ENCODE data around the gene CHAF1A. TPM values are rescaled to one million over a fixed set of nuclear protein-coding genes. Genes with fewer than 3 reads are reported as not detected.

CHAF1A gene
- total and polyA plus RNA-seq, 2 of the 4 experiments (the other 2 are of a cell fraction), result 12.4 to 22.9 TPM

- peaks cover 7 to 51% of the 10 kb centered on the region in 2 experiments for H3K79me1 ChIP-seq (ENCODE audit: low read depth in 1 of 2, low read length in 2 of 2)
- H3K4me3 ChIP-seq (ENCODE audit: insufficient read depth, low read depth, low read length), result no peak overlapping the region
- no peak for TF ChIP-seq RAD21 (IDR thresholded peaks at IDR 0.05; ENCODE audit: low read length)
- TF ChIP-seq FOS (IDR thresholded peaks at IDR 0.05; ENCODE audit: low read depth, low read length), result no peak
- TF ChIP-seq CHD1 (IDR thresholded peaks at IDR 0.05; ENCODE audit: low read depth, low read length), result no peak
- TF ChIP-seq RCOR1 (IDR thresholded peaks at IDR 0.05; ENCODE audit: insufficient replicate concordance, low read length), result no peak
- TF ChIP-seq RFX5 (IDR thresholded peaks at IDR 0.05; ENCODE audit: low read depth, low read length), result no peak
- TF ChIP-seq SMC3 (IDR thresholded peaks at IDR 0.05; ENCODE audit: low read depth, low read length), result no peak
- no peak for TF ChIP-seq NFE2L2 (IDR thresholded peaks at IDR 0.05; ENCODE audit: low read depth, low read length)
- no peak for TF ChIP-seq USF2 (IDR thresholded peaks at IDR 0.05; ENCODE audit: low read depth, low read length)
- no peak for TF ChIP-seq BHLHE40 (IDR thresholded peaks at IDR 0.05; ENCODE audit: low read depth, low read length)
- TF ChIP-seq MXI1 (IDR thresholded peaks at IDR 0.05; ENCODE audit: borderline replicate concordance, low read depth, low read length), result no peak
- TF ChIP-seq CTCF (conservative IDR thresholded peaks at IDR 0.05; ENCODE audit: low read depth, low read length), result no peak
- no peak for TF ChIP-seq ELK1 (IDR thresholded peaks at IDR 0.05; ENCODE audit: borderline replicate concordance, low read depth, low read length)
- TF ChIP-seq MAFK (IDR thresholded peaks at IDR 0.05; ENCODE audit: low read depth, low read length), result no peak
- TF ChIP-seq MAZ (IDR thresholded peaks at IDR 0.05; ENCODE audit: borderline replicate concordance, low read depth, low read length), result no peak
- no peak for TF ChIP-seq POLR2A (IDR thresholded peaks at IDR 0.05; ENCODE audit: low read depth, low read length)
- no peak overlapping the region for H3K27ac ChIP-seq (ENCODE audit: insufficient read depth, low read length)
- no peaks in the 10 kb centered on the region for H3K9me3 ChIP-seq (ENCODE audit: control insufficient read depth, insufficient read depth, low read length)
- H3K18ac ChIP-seq (ENCODE audit: low read depth, low read length), result no peak overlapping the region
- H4K20me1 ChIP-seq (ENCODE audit: insufficient read depth, low read length), result peaks cover 18% of the 10 kb centered on the region
- dilution Hi-C loops (cut with HindIII; ENCODE audit: low sequenced_read_pairs, unreplicated experiment), result no loop called here
- peaks cover 6% of the 10 kb centered on the region; the same call in 1 of the 2 replicates for H3K9me1 ChIP-seq (ENCODE audit: insufficient read depth, low read length)
- no peak overlapping the region for H4K5ac ChIP-seq (ENCODE audit: low read depth, low read length)
- H3K27me3 ChIP-seq (ENCODE audit: control insufficient read depth, insufficient read depth, low read length), result no peaks in the 10 kb centered on the region
- no peak overlapping the region for H2AFZ ChIP-seq (replicated peaks; ENCODE audit: low read length, poor library complexity)
- no peak overlapping the region for H3K4ac ChIP-seq (ENCODE audit: low read depth, low read length)
- CTCF ChIA-PET, result no interaction called here
- no peak overlapping the region for H3K56ac ChIP-seq (ENCODE audit: extremely low read depth, insufficient read depth, low read length)
- H2BK5ac ChIP-seq (ENCODE audit: low read depth, low read length, poor library complexity, severe bottlenecking), result no peak overlapping the region
- H3K4me2 ChIP-seq (ENCODE audit: low read depth, low read length), result no peak overlapping the region
- in situ Hi-C loops (cut with MboI; ENCODE audit: low sequenced_read_pairs), result no loop called here
- POLR2A ChIA-PET (ENCODE audit: unreplicated experiment), result no interaction called here
- intact Hi-C loops (cut with micrococcal nuclease), result no loop called here
- H4K91ac ChIP-seq (ENCODE audit: insufficient read depth, low read depth, low read length), result no peak overlapping the region
- H3K9ac ChIP-seq (ENCODE audit: low read depth, low read length), result no peak overlapping the region
- no peak overlapping the region for H3K14ac ChIP-seq (replicated peaks; ENCODE audit: low read depth, low read length)
- no peak overlapping the region for H2BK20ac ChIP-seq (ENCODE audit: low read depth, low read length)
- no peak overlapping the region for H2AK5ac ChIP-seq (ENCODE audit: low read depth, low read length)
- ATAC-seq (ENCODE audit: low read depth) (no peak), DNase-seq (no peak)
- WGBS, 2 experiments (ENCODE audit: extremely low coverage in 2 of 2, insufficient read length in 1 of 2), result 100% methylated on average over 7 of the region's 9 CpGs; no CpG with 5 or more reads in 1 of the 2 experiments
- no peak overlapping the region for H2BK120ac ChIP-seq (ENCODE audit: low read depth, low read length)
- peaks cover 1% of the 10 kb centered on the region for H3K4me1 ChIP-seq (ENCODE audit: control insufficient read depth, insufficient read depth, low read length)
- H2BK15ac ChIP-seq (ENCODE audit: low read depth, low read length), result no peak overlapping the region
- BruUV-seq (replicated peaks), result no TSS peak
- no peak overlapping the region for H2AK9ac ChIP-seq (replicated peaks; ENCODE audit: low read depth, low read length, poor library complexity)
- H3K36me3 ChIP-seq (ENCODE audit: control insufficient read depth, insufficient read depth, low read length), result peaks cover 77% of the 10 kb centered on the region
- H4K8ac ChIP-seq (ENCODE audit: low read depth in 2 of 2, low read length in 2 of 2), result no peak overlapping the region
- no peak overlapping the region for H3K23ac ChIP-seq (ENCODE audit: low read depth, low read length)
Measured at GRCh38 chr19:4449639-4450028, 47.2 kb downstream of the CHAF1A start.
